GM13977 (cell line): ENCODE measurements around the gene OGFOD1.
A peak's percentile ranks its signal among the peaks of the same experiment; 100 is the strongest.

ENCODE experiments used
- DNase-seq: peaks from one replicate; pipeline ENCODE4 v3.0.0; 2012; ENCODE audit warnings: low spot score
- CTCF ChIP-seq: IDR thresholded peaks from 2 replicates; pipeline ENCODE4 v1.5.1; 2012; ENCODE audit warnings: mild to moderate bottlenecking, control low read depth; ENCODE audit not compliant: insufficient read depth; ENCODE audit errors: extremely low read depth, missing control alignments
- in situ Hi-C: fragments of 300-500 bp; cut with MboI; formaldehyde crosslinking; loops from one replicate; pipeline ENCODE4 v1.12.0; 2022; ENCODE audit warnings: low sequenced_read_pairs, low pct_unique_long_range_greater_than_20kb, mixed read lengths, inconsistent platforms; ENCODE audit not compliant: unreplicated experiment

The OGFOD1 gene

GRCh38 chr16:56506941-56507340, 55.6 kb downstream of the OGFOD1 start:
- no peak for DNase-seq
- in situ Hi-C loops: no loop called here
- TF ChIP-seq CTCF: no peak

- in situ Hi-C loops: no loop called here
- TF ChIP-seq CTCF: no peak
- no peak for DNase-seq
Measured at GRCh38 chr16:56510544-56510943, 59.2 kb downstream of the OGFOD1 start.

DNA sequence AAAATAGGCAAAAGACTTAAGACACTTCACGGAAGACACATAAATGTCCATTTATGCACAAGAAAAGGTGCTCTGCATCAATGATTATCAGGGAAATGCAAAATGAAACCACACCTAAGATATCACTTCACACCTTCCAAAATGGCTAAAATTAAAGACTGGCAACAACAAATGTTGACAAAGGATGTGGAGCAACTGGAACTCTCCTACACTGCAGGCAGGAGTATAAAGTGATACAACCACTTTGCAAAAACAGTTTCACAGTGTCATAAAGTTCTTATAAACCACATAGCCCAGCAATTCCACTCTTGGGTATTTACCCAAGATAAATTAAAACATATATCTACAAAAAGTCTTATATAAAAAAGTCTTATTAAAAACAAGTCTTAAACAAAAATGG, 60.7 kb downstream of the OGFOD1 start:
- in situ Hi-C loops: no loop called here

GRCh38 chr16:56513091-56513490, 61.7 kb downstream of the OGFOD1 start:
- in situ Hi-C loops: no loop called here
- no peak for DNase-seq
- TF ChIP-seq CTCF: no peak

More for the DNA sequence above, 60.7 kb downstream of the OGFOD1 start:
- DNase-seq: no peak
- TF ChIP-seq CTCF: no peak

- in situ Hi-C loops: no loop called here
- peak; percentile 58 for TF ChIP-seq CTCF
- DNase-seq: peak; percentile 42
Measured at GRCh38 chr16:56513972-56514371, 62.6 kb downstream of the OGFOD1 start.

DNA sequence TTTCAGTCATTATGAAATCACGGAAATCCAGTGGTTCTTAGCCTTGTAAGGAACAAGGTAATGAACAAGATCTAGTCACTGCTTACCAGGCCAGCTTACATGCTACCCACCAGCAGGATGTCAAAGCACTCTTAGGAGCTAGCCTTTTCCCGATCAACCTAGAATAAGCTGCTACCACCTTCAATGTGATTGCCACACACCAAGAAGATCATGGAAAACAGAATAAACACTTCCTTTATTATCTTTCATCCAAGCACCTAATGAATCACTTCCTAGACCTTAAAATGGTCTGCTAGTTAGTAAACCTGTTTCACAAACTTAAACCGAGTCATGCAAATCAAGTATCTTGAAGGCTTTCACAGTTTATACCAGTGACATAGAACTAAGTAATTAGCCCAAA, 63.5 kb downstream of the OGFOD1 start:
- no peak for TF ChIP-seq CTCF
- DNase-seq: no peak
- in situ Hi-C loops: no loop called here

DNA sequence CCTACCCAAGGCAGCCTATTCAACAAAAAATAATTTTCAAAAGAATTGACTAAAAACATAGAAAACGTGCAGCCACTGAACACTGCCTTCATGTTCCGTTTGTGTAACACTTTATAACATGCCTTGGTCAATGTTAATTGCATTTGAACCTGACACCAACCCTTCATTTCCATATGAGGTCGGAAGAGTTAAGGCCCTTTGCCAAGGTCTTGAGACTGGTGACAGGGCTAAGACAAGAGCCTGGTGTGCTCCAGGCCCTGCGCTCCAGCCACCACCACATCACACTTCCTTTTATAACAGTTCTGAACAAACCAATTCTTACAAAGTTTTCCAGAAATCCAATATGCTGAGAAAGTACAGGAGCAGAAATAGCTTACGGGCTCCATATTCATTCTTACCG, 64.3 kb downstream of the OGFOD1 start:
- in situ Hi-C loops: no loop called here
- TF ChIP-seq CTCF: no peak
- no peak for DNase-seq
